PC-3 (cell line): ENCODE results near the gene NUAK1. TPM values are rescaled to one million over a fixed set of nuclear protein-coding genes. Genes with fewer than 3 reads are reported as not detected.

Experiments
- ATAC-seq: fragments of 200-7000 bp; cut with Tn5 transposase; 2 replicates; pipeline ENCODE4 v1.9.1; 2020; ENCODE audit warnings: mild to moderate bottlenecking, moderate library complexity
- BruUV-seq: library from RNA; stranded (reverse); fragments of 400-500 nt; replicated peaks from 2 replicates; lab custom pipeline; 2021; lab: Mats Ljungman, UMichigan
- CTCF ChIA-PET: fragments of 300-600 bp; sonication (Branson Sonifier 250); formaldehyde crosslinking; loops from one replicate; lab custom pipeline; 2022; ENCODE audit warnings: antibody characterized with exemption; lab: Charles Lee
- POLR2A ChIA-PET: fragments of 300-600 bp; sonication (Branson Sonifier 250); formaldehyde crosslinking; loops from one replicate; lab custom pipeline; 2022; ENCODE audit warnings: antibody characterized with exemption; ENCODE audit not compliant: unreplicated experiment; lab: Charles Lee
- DNase-seq: peaks from one replicate; pipeline ENCODE4 v3.0.0-alpha.2; 2015
- H2AFZ ChIP-seq: fragments of 300-600 bp; sonication (generic); 2 replicates; pipeline ENCODE4 v1.6.0; 2016; ENCODE audit warnings: antibody characterized with exemption, low read length
- H3F3A ChIP-seq: fragments of 300-600 bp; sonication (generic); one replicate; pipeline ENCODE4 v1.6.0; 2017; ENCODE audit warnings: antibody characterized with exemption, low read length, control low read depth, mild to moderate bottlenecking; ENCODE audit not compliant: unreplicated experiment
- H3K27ac ChIP-seq: fragments of 300-600 bp; sonication (generic); 2 replicates; pipeline ENCODE4 v1.5.1; 2016; ENCODE audit warnings: mild to moderate bottlenecking, low read length
- H3K27me3 ChIP-seq: fragments of 300-600 bp; sonication (generic); 2 replicates; pipeline ENCODE4 v1.6.1; 2016; ENCODE audit warnings: low read length, mixed read lengths
- H3K36me3 ChIP-seq: fragments of 300-600 bp; sonication (generic); 2 replicates; pipeline ENCODE4 v1.6.1; 2016; ENCODE audit warnings: low read depth, mixed run types, low read length, mixed read lengths
- H3K4me1 ChIP-seq: fragments of 300-600 bp; sonication (generic); 2 replicates; pipeline ENCODE4 v1.5.1; 2016; ENCODE audit warnings: low read length; ENCODE audit not compliant: insufficient read depth
- H3K4me2 ChIP-seq: fragments of 300-600 bp; sonication (generic); 2 replicates; pipeline ENCODE4 v1.6.0; 2016; ENCODE audit warnings: low read length
- H3K4me3 ChIP-seq: fragments of 300-600 bp; sonication (generic); 2 replicates; pipeline ENCODE4 v1.5.1; 2016; ENCODE audit warnings: mild to moderate bottlenecking, low read length, mixed read lengths
- H3K79me2 ChIP-seq: fragments of 300-600 bp; sonication (generic); 2 replicates; pipeline ENCODE4 v1.6.1; 2017; ENCODE audit warnings: low read length, mixed read lengths
- H3K9ac ChIP-seq: fragments of 300-600 bp; sonication (generic); 2 replicates; pipeline ENCODE4 v1.6.0; 2016; ENCODE audit warnings: mild to moderate bottlenecking, low read length
- H3K9me2 ChIP-seq: fragments of 300-600 bp; sonication (generic); replicated peaks from 2 replicates; pipeline ENCODE4 v1.6.1; 2016; ENCODE audit warnings: mixed run types, low read length, mixed read lengths
- H3K9me3 ChIP-seq: fragments of 300-600 bp; sonication (generic); 2 replicates; pipeline ENCODE4 v1.6.1; 2016; ENCODE audit warnings: low read length, mixed read lengths
- H4K20me1 ChIP-seq: fragments of 300-600 bp; sonication (generic); 2 replicates; pipeline ENCODE4 v1.6.1; 2016; ENCODE audit warnings: low read length, mixed read lengths
- EZH2 ChIP-seq: fragments of 300-600 bp; sonication (generic); IDR thresholded peaks from one replicate; pipeline ENCODE4 v1.6.1; 2017; ENCODE audit warnings: antibody characterized with exemption, mild to moderate bottlenecking, low read length; ENCODE audit not compliant: unreplicated experiment
- EZH2phosphoT487 ChIP-seq: fragments of 300-600 bp; sonication (generic); IDR thresholded peaks from 2 replicates; pipeline ENCODE4 v1.6.1; 2018; ENCODE audit warnings: mild to moderate bottlenecking, antibody characterized with exemption, low read length, borderline replicate concordance
- intact Hi-C: fragments of 100-400 bp; cut with micrococcal nuclease; formaldehyde crosslinking; loops from 2 replicates; pipeline ENCODE4 v1.9.0; 2023
- total RNA-seq: library from RNA; depleted of rRNA; stranded (reverse); fragments of >200 nt; gene quantifications from 2 replicates; pipeline ENCODE4 v1.2.3, GENCODE V29; 2014
- TF ChIP-seq, protein P1 (sequence below): fragments of 300-600 bp; sonication (generic); conservative IDR thresholded peaks from 2 replicates; pipeline ENCODE4 v1.5.1; 2017; ENCODE audit warnings: antibody characterized with exemption, low read depth, mild to moderate bottlenecking, low read length

The NUAK1 gene
- total RNA-seq, 1 experiment from 2014 or later, result 9.8 TPM

DNA sequence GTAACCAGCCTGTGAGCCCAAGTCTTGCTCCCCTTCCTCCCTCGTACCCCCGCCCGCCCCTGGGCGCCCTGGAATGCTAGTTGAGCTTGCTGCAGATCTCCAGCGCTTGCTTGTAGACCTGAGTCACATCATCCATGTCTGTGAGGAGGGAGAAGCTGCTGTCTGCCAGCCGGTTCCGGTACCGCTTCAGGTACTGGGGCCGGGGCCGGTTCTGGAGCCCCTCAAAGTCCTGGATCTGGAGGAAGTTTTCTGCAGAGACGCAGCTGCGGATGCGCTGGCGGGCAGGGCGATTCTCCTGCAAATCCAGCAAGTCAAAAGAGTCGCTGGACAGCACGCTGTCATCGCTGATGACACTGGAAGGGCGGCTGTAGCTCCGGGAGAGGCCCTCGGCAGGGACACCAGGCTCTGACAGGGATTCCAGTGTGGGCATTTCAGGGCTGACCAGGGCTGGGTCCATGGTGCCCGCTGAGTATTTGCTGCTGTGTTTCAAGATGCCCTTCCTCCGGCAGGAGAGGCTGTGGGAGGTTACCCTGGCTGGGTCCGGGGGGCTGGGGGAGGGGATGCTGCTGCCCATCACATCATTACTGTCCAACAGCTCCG, 71.9 kb downstream of the NUAK1 start:
- Histone ChIP-seq H2AFZ (no peak overlapping the region), H3K4me1 (no peaks in the 10 kb centered on the region), H3K27me3 (no peaks in the 10 kb centered on the region), H3F3A (no peaks in the 10 kb centered on the region), H4K20me1 (no peaks in the 10 kb centered on the region), H3K4me3 (no peak overlapping the region), H3K27ac (no peak overlapping the region), H3K36me3 (peaks cover 13% of the 10 kb centered on the region), H3K9me3 (no peaks in the 10 kb centered on the region), H3K79me2 (no peaks in the 10 kb centered on the region), H3K9me2 (no peaks in the 10 kb centered on the region), H3K9ac (no peak overlapping the region), H3K4me2 (no peak overlapping the region)
- no TSS peak for BruUV-seq
- POLR2A ChIA-PET, result no interaction called here
- ATAC-seq (no peak), DNase-seq (no peak)
- intact Hi-C loops, result no loop called here
- TF ChIP-seq EZH2phosphoT487, result no peak
- CTCF ChIA-PET, result no interaction called here

DNA sequence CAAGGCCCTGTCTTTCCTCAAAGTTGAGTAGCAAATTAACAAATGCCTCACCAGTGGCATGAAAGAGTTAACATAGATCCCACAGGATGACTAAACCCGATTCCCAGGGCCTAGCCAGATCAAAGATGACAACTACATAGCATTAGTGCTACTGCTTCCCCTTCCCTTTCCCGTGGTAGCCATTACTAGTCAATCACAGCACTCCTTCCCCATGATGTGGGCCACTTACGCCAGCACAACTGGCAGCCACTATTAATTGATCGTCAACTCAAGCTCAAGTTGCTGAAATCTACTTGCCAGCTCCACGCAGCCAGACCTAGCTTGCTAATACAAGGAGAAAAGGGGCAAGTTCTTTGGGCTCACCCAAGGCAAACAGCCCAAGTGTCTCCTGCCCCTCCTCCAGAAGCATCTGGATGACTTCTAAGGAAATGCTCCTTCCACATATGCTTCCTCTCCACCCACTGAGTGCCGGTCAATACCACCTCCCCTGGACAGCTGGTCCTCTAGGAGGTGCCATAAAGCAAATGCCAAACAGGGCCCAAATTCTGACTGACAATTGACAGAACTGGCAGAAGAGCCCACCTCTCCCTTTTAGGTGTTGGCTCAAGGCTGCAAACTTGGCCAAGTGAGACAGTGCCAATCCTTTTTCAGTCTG, 72.6 kb downstream of the NUAK1 start:
- Histone ChIP-seq H3K4me2 (no peak overlapping the region), H3K36me3 (peaks cover 13% of the 10 kb centered on the region), H3K9me3 (no peaks in the 10 kb centered on the region), H3K9me2 (no peaks in the 10 kb centered on the region), H3K4me3 (no peak overlapping the region), H3F3A (no peaks in the 10 kb centered on the region), H4K20me1 (no peaks in the 10 kb centered on the region), H3K9ac (no peak overlapping the region), H3K27ac (no peak overlapping the region), H3K27me3 (no peaks in the 10 kb centered on the region), H2AFZ (no peak overlapping the region), H3K79me2 (no peaks in the 10 kb centered on the region), H3K4me1 (no peaks in the 10 kb centered on the region)
- intact Hi-C loops, result no loop called here
- DNase-seq (no peak), ATAC-seq (no peak)
- CTCF ChIA-PET, result no interaction called here
- BruUV-seq, result no TSS peak
- POLR2A ChIA-PET, result no interaction called here
- TF ChIP-seq, protein P1, sequence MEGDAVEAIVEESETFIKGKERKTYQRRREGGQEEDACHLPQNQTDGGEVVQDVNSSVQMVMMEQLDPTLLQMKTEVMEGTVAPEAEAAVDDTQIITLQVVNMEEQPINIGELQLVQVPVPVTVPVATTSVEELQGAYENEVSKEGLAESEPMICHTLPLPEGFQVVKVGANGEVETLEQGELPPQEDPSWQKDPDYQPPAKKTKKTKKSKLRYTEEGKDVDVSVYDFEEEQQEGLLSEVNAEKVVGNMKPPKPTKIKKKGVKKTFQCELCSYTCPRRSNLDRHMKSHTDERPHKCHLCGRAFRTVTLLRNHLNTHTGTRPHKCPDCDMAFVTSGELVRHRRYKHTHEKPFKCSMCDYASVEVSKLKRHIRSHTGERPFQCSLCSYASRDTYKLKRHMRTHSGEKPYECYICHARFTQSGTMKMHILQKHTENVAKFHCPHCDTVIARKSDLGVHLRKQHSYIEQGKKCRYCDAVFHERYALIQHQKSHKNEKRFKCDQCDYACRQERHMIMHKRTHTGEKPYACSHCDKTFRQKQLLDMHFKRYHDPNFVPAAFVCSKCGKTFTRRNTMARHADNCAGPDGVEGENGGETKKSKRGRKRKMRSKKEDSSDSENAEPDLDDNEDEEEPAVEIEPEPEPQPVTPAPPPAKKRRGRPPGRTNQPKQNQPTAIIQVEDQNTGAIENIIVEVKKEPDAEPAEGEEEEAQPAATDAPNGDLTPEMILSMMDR, result no peak
- TF ChIP-seq EZH2phosphoT487 (no peak), EZH2 (no peak)

DNA sequence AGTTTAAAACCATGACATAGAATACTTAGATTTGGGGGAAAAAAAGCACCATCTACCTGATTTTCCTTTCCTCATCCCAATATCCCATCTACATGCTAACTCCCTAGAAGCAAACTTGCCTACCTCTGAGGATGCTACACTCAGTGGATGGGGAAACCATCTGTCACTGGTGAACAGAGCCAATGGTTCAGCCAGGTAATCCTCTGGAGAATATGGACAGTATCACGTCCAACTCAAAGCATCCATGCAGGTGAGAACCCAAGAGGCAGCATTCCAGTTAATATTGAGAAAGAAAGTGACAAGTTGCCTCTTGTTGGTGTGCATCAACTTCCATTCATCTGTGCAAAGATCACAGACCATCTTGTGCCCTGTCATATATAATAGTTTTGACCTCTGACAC, 73.2 kb downstream of the NUAK1 start:
- TF ChIP-seq EZH2phosphoT487 (no peak), EZH2 (no peak)
- TF ChIP-seq, protein P1, result no peak
- no peaks in the 10 kb centered on the region for H3F3A ChIP-seq
- no peak overlapping the region for H3K27ac ChIP-seq
- POLR2A ChIA-PET, result no interaction called here
- H4K20me1 ChIP-seq, result no peaks in the 10 kb centered on the region
- no peak overlapping the region for H3K4me2 ChIP-seq
- CTCF ChIA-PET, result no interaction called here
- no peak overlapping the region for H3K4me3 ChIP-seq
- H3K9me3 ChIP-seq, result no peaks in the 10 kb centered on the region
- intact Hi-C loops, result no loop called here
- no peaks in the 10 kb centered on the region for H3K4me1 ChIP-seq
- BruUV-seq, result no TSS peak
- DNase-seq (no peak), ATAC-seq (no peak)
- H3K27me3 ChIP-seq, result no peaks in the 10 kb centered on the region
- H2AFZ ChIP-seq, result no peak overlapping the region
- H3K9ac ChIP-seq, result no peak overlapping the region
- peaks cover 13% of the 10 kb centered on the region for H3K36me3 ChIP-seq
- H3K79me2 ChIP-seq, result no peaks in the 10 kb centered on the region
- no peaks in the 10 kb centered on the region for H3K9me2 ChIP-seq
